HepG2 (cell line): ENCODE results near the gene DAO. TPM values are rescaled to one million over a fixed set of nuclear protein-coding genes. Genes with fewer than 3 reads are reported as not detected.

ENCODE experiments used
- FOXA1 ChIP-seq, 2 experiments: fragments of 450-650 bp in 1 of 2; sonication (generic) in 1 of 2; formaldehyde crosslinking in 1 of 2; IDR thresholded peaks; 2 replicates each; pipeline versions ENCODE4 v1.4.0 to v1.6.1; 2016 to 2020; ENCODE audit warnings: missing genetic modification reagents in 1 of 2
- TEF ChIP-seq: sonication (generic); formaldehyde crosslinking; IDR thresholded peaks from 2 replicates; pipeline ENCODE4 v1.5.0; 2020; ENCODE audit warnings: missing genetic modification reagents
- ZBTB46 ChIP-seq: sonication (generic); formaldehyde crosslinking; IDR thresholded peaks from 2 replicates; pipeline ENCODE4 v1.4.0; 2020; ENCODE audit warnings: mild to moderate bottlenecking, missing genetic modification reagents, borderline replicate concordance
- ZNF317 ChIP-seq: sonication (generic); formaldehyde crosslinking; IDR thresholded peaks from 2 replicates; pipeline ENCODE4 v1.5.0; 2020; ENCODE audit warnings: mild to moderate bottlenecking, missing genetic modification reagents
- ZNF577 ChIP-seq: sonication (generic); formaldehyde crosslinking; IDR thresholded peaks from 2 replicates; pipeline ENCODE4 v1.4.0; 2020; ENCODE audit warnings: mild to moderate bottlenecking, low read depth, missing genetic modification reagents, borderline replicate concordance
- ZNF598 ChIP-seq: sonication (generic); formaldehyde crosslinking; IDR thresholded peaks from 2 replicates; pipeline ENCODE4 v1.5.1; 2020; ENCODE audit warnings: mild to moderate bottlenecking, missing genetic modification reagents, borderline replicate concordance
- ZNF768 ChIP-seq: sonication (generic); formaldehyde crosslinking; IDR thresholded peaks from 2 replicates; pipeline ENCODE4 v1.4.0; 2020; ENCODE audit warnings: missing genetic modification reagents
- polyA plus RNA-seq, 8 experiments: library from polyadenylated mRNA; depleted of rRNA in 3 of 8; stranded (reverse) in 7 of 8; unstranded in 1 of 8; fragments of >200 nt; fragmentation: Illumina TruSeq in 4 of 8; extraction: Trizol in 4 of 8; gene quantifications; 2 replicates each; pipeline versions ENCODE4 v1.2.1 to v1.2.3, GENCODE V29; 2011 to 2016; ENCODE audit warnings: low read depth in 4 of 8, missing spikeins in 1 of 8, mixed read lengths in 1 of 8; ENCODE audit not compliant: insufficient read depth in 1 of 8
- total RNA-seq, 5 experiments: library from RNA; depleted of rRNA; stranded (reverse); fragments of >200 nt; fragmentation: Illumina TruSeq; extraction: Trizol; gene quantifications; 2 replicates each; pipeline ENCODE4 v1.2.3, GENCODE V29; 2016; ENCODE audit warnings: low read depth in 1 of 5
- TF ChIP-seq, protein P1 (sequence below): sonication (generic); formaldehyde crosslinking; IDR thresholded peaks from 2 replicates; pipeline ENCODE4 v1.4.0; 2020; ENCODE audit warnings: mild to moderate bottlenecking, missing genetic modification reagents
- TF ChIP-seq, protein P2 (sequence below), 2 experiments: fragments of 450-650 bp in 1 of 2; sonication (generic) in 1 of 2; formaldehyde crosslinking in 1 of 2; IDR thresholded peaks; 2 replicates each; pipeline versions ENCODE4 v1.6.1 to v1.8.0; 2016 to 2022; ENCODE audit warnings: antibody characterized with exemption in 1 of 2, mild to moderate bottlenecking in 1 of 2, missing genetic modification reagents in 1 of 2

DAO gene
- total and polyA plus RNA-seq, 2 of the 13 experiments (the other 11 are each of a cell fraction or from before 2014, with no cell fraction given), result 0.34 to 0.82 TPM

GRCh38 chr12:108856170-108856427 lies 23.8 kb upstream of the DAO start (continued):
- TF ChIP-seq, protein P1, sequence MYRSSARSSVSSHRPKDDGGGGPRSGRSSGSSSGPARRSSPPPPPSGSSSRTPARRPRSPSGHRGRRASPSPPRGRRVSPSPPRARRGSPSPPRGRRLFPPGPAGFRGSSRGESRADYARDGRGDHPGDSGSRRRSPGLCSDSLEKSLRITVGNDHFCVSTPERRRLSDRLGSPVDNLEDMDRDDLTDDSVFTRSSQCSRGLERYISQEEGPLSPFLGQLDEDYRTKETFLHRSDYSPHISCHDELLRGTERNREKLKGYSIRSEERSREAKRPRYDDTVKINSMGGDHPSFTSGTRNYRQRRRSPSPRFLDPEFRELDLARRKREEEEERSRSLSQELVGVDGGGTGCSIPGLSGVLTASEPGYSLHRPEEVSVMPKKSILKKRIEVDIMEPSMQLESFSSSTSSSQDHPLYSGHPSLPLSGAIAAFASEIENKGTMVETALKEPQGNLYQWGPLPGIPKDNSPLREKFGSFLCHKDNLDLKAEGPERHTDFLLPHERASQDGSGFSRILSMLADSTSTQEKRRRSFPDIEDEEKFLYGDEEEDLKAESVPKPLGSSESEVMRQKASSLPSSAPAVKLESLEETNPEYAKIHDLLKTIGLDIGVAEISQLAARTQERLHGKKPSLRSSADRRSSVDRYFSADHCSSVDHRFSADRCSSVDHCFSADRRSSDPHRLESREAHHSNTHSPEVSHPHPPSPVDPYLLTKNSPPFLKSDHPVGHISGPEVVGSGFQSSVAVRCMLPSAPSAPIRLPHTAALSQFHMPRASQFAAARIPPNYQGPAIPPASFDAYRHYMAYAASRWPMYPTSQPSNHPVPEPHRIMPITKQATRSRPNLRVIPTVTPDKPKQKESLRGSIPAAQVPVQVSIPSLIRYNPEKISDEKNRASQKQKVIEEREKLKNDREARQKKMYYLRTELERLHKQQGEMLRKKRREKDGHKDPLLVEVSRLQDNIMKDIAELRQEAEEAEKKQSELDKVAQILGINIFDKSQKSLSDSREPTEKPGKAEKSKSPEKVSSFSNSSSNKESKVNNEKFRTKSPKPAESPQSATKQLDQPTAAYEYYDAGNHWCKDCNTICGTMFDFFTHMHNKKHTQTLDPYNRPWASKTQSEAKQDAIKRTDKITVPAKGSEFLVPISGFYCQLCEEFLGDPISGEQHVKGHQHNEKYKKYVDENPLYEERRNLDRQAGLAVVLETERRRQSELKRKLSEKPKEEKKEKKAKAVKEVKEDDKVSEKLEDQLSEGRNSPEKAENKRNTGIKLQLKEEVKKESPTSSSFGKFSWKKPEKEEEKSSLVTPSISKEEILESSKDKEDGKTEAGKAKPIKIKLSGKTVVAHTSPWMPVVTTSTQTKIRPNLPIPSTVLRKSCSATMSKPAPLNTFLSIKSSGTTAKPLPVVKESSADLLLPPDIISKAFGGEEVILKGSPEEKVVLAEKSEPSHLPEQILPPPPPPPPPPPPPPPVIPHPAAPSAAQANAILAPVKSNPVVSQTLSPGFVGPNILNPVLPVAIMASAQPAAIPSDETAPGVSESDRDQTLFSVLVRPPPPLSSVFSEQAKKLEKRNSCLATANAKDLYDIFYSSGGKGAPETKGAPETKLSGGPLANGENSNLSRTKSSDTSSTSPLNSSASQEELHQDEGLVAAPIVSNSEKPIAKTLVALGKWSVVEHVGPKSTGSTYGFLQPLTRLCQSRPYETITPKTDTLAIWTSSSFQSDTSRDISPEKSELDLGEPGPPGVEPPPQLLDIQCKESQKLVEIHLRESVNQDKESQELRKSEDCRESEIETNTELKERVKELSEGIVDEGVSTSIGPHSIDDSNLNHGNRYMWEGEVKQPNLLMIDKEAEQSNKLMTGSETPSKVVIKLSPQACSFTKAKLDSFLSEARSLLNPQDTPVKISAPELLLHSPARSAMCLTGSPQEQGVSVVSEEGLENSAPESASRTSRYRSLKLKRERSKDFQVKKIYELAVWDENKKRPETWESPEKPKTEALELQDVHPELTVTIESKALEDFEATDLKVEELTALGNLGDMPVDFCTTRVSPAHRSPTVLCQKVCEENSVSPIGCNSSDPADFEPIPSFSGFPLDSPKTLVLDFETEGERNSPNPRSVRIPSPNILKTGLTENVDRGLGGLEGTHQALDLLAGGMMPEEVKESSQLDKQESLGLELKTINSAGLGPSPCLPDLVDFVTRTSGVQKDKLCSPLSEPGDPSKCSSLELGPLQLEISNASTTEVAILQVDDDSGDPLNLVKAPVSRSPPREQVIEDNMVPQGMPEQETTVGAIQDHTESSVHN (CRISPR knock-in tag), result no peak
- TF ChIP-seq ZNF317, result no peak
- no peak for TF ChIP-seq TEF
- no peak for TF ChIP-seq ZBTB46 (CRISPR knock-in tag)
- no peak for TF ChIP-seq FOXA1 (IDR thresholded peaks at IDR 0.05)
- no peak for TF ChIP-seq FOXA1 (CRISPR knock-in tag; IDR thresholded peaks at IDR 0.05)
- peak; percentile 5; the same call in 1 of the 2 replicates for TF ChIP-seq ZNF768 (CRISPR knock-in tag)
- peak; percentile 27; the same call in 1 of the 2 replicates for TF ChIP-seq ZNF598
- TF ChIP-seq, protein P2, sequence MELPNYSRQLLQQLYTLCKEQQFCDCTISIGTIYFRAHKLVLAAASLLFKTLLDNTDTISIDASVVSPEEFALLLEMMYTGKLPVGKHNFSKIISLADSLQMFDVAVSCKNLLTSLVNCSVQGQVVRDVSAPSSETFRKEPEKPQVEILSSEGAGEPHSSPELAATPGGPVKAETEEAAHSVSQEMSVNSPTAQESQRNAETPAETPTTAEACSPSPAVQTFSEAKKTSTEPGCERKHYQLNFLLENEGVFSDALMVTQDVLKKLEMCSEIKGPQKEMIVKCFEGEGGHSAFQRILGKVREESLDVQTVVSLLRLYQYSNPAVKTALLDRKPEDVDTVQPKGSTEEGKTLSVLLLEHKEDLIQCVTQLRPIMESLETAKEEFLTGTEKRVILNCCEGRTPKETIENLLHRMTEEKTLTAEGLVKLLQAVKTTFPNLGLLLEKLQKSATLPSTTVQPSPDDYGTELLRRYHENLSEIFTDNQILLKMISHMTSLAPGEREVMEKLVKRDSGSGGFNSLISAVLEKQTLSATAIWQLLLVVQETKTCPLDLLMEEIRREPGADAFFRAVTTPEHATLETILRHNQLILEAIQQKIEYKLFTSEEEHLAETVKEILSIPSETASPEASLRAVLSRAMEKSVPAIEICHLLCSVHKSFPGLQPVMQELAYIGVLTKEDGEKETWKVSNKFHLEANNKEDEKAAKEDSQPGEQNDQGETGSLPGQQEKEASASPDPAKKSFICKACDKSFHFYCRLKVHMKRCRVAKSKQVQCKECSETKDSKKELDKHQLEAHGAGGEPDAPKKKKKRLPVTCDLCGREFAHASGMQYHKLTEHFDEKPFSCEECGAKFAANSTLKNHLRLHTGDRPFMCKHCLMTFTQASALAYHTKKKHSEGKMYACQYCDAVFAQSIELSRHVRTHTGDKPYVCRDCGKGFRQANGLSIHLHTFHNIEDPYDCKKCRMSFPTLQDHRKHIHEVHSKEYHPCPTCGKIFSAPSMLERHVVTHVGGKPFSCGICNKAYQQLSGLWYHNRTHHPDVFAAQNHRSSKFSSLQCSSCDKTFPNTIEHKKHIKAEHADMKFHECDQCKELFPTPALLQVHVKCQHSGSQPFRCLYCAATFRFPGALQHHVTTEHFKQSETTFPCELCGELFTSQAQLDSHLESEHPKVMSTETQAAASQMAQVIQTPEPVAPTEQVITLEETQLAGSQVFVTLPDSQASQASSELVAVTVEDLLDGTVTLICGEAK (IDR thresholded peaks at IDR 0.05), result no peak
- TF ChIP-seq, protein P2 (CRISPR knock-in tag; IDR thresholded peaks at IDR 0.05), result no peak
- TF ChIP-seq ZNF577 (CRISPR knock-in tag), result no peak
